Neural cell (in vitro differentiated cells): Measurements from ENCODE around the gene TXLNB.

ENCODE experiments used
- CTCF ChIP-seq: fragments of 450-650 bp; IDR thresholded peaks from 2 replicates; pipeline ENCODE4 v1.5.1; 2014; ENCODE audit warnings: antibody characterized with exemption, mild to moderate bottlenecking, moderate library complexity; ENCODE audit not compliant: poor library complexity, severe bottlenecking
- RAD21 ChIP-seq: fragments of 450-650 bp; conservative IDR thresholded peaks from 2 replicates; pipeline ENCODE4 v1.6.1; 2014; ENCODE audit warnings: antibody characterized with exemption, mild to moderate bottlenecking, moderate library complexity
- TAF1 ChIP-seq: IDR thresholded peaks from 2 replicates; pipeline ENCODE4 v1.6.1; 2012; ENCODE audit warnings: low read depth

- TF ChIP-seq CTCF = no peak
- TF ChIP-seq TAF1 = no peak
- TF ChIP-seq RAD21 = no peak
Measured at GRCh38 chr6:139323511-139324300, 31.9 kb upstream of the TXLNB start.
